ENCODE data around the gene PLA2G15.

- TF ChIP-seq CTCF (conservative IDR thresholded peaks at IDR 0.05 in 1 of 2, IDR thresholded peaks at IDR 0.05 in 1 of 2; ENCODE audit: low read depth in 1 of 2, low read length in 2 of 2) (no peak), EZH2 (IDR thresholded peaks at IDR 0.05; ENCODE audit: low read length, missing control alignments) (no peak)
Observed at GRCh38 chr16:68219725-68220351, 25.3 kb upstream of the PLA2G15 start.

All from fibroblast of lung (primary cell).